Ovary (tissue), 9 donors: ENCODE data around the gene SORBS1. TPM values are rescaled to one million over a fixed set of nuclear protein-coding genes. Genes with fewer than 3 reads are reported as not detected.
"Not testable (repeated sequence)": the region's sequence is repeated elsewhere in the genome, so short reads cannot be mapped to it uniquely, and the experiment has no call there.

Source experiments
- DNase-seq, 5 donors: peaks; one replicate each; pipeline ENCODE4 v3.0.0-alpha.2; 2019 to 2020
- H3K27ac ChIP-seq, 2 donors: fragments of 200-600 bp; one replicate each; pipeline versions ENCODE4 v1.5.1 to v1.8.0; 2019 to 2022
- H3K27me3 ChIP-seq: fragments of 200-600 bp; one replicate; pipeline ENCODE4 v1.8.0; 2022
- H3K36me3 ChIP-seq: fragments of 200-600 bp; sonication (generic); one replicate; pipeline ENCODE4 v1.5.1; 2019
- H3K4me1 ChIP-seq: one replicate; pipeline ENCODE4 v1.8.1; 2013; ENCODE audit warnings: mild to moderate bottlenecking, moderate library complexity; ENCODE audit not compliant: insufficient read depth
- H3K4me3 ChIP-seq: fragments of 200-600 bp; sonication (generic); one replicate; pipeline ENCODE4 v1.5.1; 2017
- H3K9me3 ChIP-seq, 2 donors: fragments of 200-600 bp in 1 of 2; sonication (generic) in 1 of 2; one replicate each; pipeline versions ENCODE4 v1.5.1 to v1.8.1; 2013 to 2019; ENCODE audit warnings: mild to moderate bottlenecking in 1 of 2, moderate library complexity in 1 of 2
- EP300 ChIP-seq: sonication (generic); formaldehyde crosslinking; IDR thresholded peaks from one replicate; pipeline ENCODE4 v1.6.1; 2017; ENCODE audit warnings: antibody characterized with exemption
- POLR2A ChIP-seq: fragments of 450-650 bp; IDR thresholded peaks from one replicate; pipeline ENCODE4 v1.6.1; 2017; ENCODE audit warnings: antibody characterized with exemption, mild to moderate bottlenecking, moderate library complexity
- WGBS, 3 donors: extraction: QIAGEN DNeasy Blood & Tissue Kit in 1 of 3; methylation state at CpG; one replicate each; pipeline versions ENCODE4 v1.1.5 to v1.1.7; 2013 to 2017; 5-methylcytosine and 5-hydroxymethylcytosine counted together
- intact Hi-C, 4 donors: fragments of 100-400 bp; cut with DNase I; formaldehyde crosslinking; loops; one replicate each; pipeline versions ENCODE4 v1.11.0 to v1.15.1; 2022 to 2023
- polyA plus RNA-seq, 2 donors: library from polyadenylated mRNA; stranded (reverse); fragments of 200-250 nt in 1 of 2; fragments of 350-450 nt in 1 of 2; fragmentation: Illumina TruSeq in 1 of 2; extraction: RNeasy Lipid Tissue Mini Kit (QIAGEN cat#74804) in 1 of 2; gene quantifications; one replicate each; pipeline ENCODE4 v1.2.3, GENCODE V29; 2013 to 2014
- total RNA-seq, 7 donors: library from RNA; depleted of rRNA in 2 of 7; stranded (reverse); fragments of >200 nt in 2 of 7; fragmentation: NEBNext Ultra II Directional in 3 of 7; extraction: Animal tissue kit (Norgen Biotek cat#: 25700) in 3 of 7; gene quantifications; one replicate each; pipeline versions ENCODE4 v1.1.0 to v1.2.4, GENCODE V29; 2016 to 2023
- TF ChIP-seq, protein P1 (sequence below), 3 donors: fragments of 450-650 bp in 2 of 3; fragments of 200-600 bp in 1 of 3; IDR thresholded peaks; one replicate each; pipeline versions ENCODE4 v1.5.1 to v1.8.0; 2016 to 2022; ENCODE audit warnings: antibody characterized with exemption in 3 of 3, mild to moderate bottlenecking in 1 of 3
- donor health status: DM: no; HTN: no; CAD: no; lungs with moderate emphysema.
- donor health status: DM: no; HTN: no; CAD: no.
- donor health status: Bipolar disorder and iron deficiency.
- donor health status: DM: yes; HTN: yes; CAD: no.
- donor health status: DM: no; HTN: no; CAD: no.
- donor health status: DM: yes; HTN: yes; CAD: no.

Gene SORBS1
- total and polyA plus RNA-seq, 9 donors, result 10.7 to 156 (median 20.0) TPM

DNA sequence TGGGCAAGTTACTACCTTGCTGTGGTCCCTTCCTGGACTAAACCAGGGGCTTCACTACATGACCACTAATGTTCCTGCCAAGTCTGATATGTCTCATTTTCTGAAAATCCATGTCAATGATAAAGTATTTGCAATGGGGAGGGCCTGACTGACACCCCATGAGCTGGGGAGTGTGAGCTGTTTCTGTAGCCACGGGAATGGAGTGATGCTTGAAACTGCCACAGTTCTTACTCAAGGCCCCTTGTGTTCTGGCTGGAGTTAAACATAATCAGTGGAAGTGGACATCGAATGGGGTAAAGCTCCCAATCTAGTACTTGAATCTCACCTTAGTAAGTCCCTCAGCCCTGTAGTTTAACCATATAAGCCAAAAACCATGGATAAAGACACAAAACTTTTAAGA, 208.5 kb downstream of the SORBS1 start:
- Histone ChIP-seq H3K27me3 (no peaks in the 10 kb centered on the region), H3K4me3 (no peak overlapping the region), H3K27ac (no peak overlapping the region), H3K36me3 (no peaks in the 10 kb centered on the region), H3K4me1 (no peaks in the 10 kb centered on the region), H3K9me3 (no peaks in the 10 kb centered on the region)
- intact Hi-C loops, result no loop called here
- WGBS, 3 donors, result 89 to 93% (median 92%) methylated on average over 2 of the region's 2 CpGs
- no peak for TF ChIP-seq POLR2A
- TF ChIP-seq, protein P1, sequence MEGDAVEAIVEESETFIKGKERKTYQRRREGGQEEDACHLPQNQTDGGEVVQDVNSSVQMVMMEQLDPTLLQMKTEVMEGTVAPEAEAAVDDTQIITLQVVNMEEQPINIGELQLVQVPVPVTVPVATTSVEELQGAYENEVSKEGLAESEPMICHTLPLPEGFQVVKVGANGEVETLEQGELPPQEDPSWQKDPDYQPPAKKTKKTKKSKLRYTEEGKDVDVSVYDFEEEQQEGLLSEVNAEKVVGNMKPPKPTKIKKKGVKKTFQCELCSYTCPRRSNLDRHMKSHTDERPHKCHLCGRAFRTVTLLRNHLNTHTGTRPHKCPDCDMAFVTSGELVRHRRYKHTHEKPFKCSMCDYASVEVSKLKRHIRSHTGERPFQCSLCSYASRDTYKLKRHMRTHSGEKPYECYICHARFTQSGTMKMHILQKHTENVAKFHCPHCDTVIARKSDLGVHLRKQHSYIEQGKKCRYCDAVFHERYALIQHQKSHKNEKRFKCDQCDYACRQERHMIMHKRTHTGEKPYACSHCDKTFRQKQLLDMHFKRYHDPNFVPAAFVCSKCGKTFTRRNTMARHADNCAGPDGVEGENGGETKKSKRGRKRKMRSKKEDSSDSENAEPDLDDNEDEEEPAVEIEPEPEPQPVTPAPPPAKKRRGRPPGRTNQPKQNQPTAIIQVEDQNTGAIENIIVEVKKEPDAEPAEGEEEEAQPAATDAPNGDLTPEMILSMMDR (IDR thresholded peaks at IDR 0.05), result no peak
- TF ChIP-seq EP300, result no peak
- no peak for DNase-seq

DNA sequence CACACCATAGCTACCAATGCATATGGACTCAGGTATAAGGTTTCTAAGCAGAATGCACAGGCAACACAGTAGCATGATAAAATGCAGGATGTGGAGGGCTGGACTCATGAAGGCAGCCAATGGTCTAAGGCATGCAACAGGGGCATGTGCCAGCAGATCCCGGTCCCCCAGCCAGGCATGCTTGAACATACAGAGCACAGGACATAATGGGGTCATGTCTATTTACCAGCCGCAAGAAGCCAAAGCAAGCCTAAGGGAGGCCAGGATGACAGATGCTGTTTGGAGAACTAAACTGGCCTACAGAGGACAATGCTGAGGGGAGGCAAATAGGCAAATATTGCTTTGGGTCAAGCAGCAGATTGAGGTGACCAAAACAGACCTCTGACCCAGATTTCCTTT, 210.3 kb downstream of the SORBS1 start:
- intact Hi-C loops, result no loop called here
- no peak overlapping the region for H3K27ac ChIP-seq
- no peak for DNase-seq
- WGBS, 3 donors, result 71 to 88% (median 84%) methylated on average over 2 of the region's 2 CpGs
- H3K36me3 ChIP-seq, result no peaks in the 10 kb centered on the region
- no peaks in the 10 kb centered on the region for H3K9me3 ChIP-seq
- H3K27me3 ChIP-seq, result no peaks in the 10 kb centered on the region
- H3K4me1 ChIP-seq, result no peaks in the 10 kb centered on the region
- no peak overlapping the region for H3K4me3 ChIP-seq
- TF ChIP-seq POLR2A (no peak), EP300 (no peak)
- TF ChIP-seq, protein P1 (IDR thresholded peaks at IDR 0.05), result no peak

DNA sequence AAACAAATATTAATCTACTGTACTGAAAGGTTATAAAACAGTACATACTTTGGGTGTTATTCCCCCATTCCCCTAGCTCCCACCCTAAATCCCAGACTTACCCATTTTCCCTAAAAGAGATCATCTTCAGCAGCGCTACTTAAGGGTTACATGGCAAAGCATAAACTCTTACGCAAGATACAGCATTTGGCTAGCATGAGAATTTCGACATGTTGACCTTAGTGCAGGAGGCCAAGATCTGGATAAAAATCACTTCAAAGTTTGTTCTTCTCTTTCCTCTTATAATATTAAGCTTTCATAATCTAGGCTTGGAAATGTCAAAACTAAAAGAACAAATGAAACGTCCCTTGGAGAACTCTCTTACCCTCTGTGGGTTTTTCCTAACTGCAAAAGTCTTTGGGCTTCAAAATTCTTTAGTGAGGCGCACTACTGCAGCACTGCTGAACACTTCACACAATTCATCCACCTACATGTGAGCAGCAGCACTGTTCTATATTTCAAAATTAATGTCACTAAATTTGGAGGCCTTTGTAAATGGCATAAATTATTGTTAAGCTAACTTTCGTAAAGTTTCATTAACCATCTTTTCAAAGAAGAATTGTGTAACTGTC, 210.8 kb downstream of the SORBS1 start:
- H3K36me3 ChIP-seq, result no peaks in the 10 kb centered on the region
- no peaks in the 10 kb centered on the region for H3K9me3 ChIP-seq
- no peak for DNase-seq
- H3K27me3 ChIP-seq, result no peaks in the 10 kb centered on the region
- H3K4me1 ChIP-seq, result no peaks in the 10 kb centered on the region
- no peak for TF ChIP-seq POLR2A
- TF ChIP-seq, protein P1 (IDR thresholded peaks at IDR 0.05), result no peak
- no peak for TF ChIP-seq EP300
- no peak overlapping the region for H3K4me3 ChIP-seq
- 65 to 75% (median 69%) methylated on average over 6 of the region's 6 CpGs for WGBS, 3 donors
- H3K27ac ChIP-seq, result no peak overlapping the region
- intact Hi-C loops, result no loop called here

DNA sequence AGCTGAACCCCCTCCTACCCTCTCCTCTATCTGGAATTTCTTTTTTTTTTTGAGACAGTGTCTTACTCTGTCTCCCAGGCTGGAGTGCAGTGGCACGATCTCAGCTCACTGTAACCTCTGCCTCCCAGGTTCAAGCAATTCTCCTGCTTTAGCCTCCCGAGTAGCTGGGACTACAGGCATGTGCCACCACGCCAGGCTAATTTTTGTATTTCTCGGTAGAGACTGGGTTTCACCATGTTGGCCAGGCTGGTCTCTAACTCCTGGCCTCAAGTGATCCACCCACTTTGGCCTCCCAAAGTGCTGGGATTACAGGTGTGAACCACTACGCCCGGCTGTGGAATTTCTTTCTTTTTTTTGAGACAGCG, 213.8 kb downstream of the SORBS1 start:
- H3K9me3 ChIP-seq, H3K36me3 ChIP-seq, DNase-seq, H3K4me3 ChIP-seq, H3K27me3 ChIP-seq, H3K27ac ChIP-seq, intact Hi-C loops, H3K4me1 ChIP-seq: not testable (repeated sequence)
- 90 to 93% (median 92%) methylated on average over 7 of the region's 7 CpGs for WGBS, 3 donors

DNA sequence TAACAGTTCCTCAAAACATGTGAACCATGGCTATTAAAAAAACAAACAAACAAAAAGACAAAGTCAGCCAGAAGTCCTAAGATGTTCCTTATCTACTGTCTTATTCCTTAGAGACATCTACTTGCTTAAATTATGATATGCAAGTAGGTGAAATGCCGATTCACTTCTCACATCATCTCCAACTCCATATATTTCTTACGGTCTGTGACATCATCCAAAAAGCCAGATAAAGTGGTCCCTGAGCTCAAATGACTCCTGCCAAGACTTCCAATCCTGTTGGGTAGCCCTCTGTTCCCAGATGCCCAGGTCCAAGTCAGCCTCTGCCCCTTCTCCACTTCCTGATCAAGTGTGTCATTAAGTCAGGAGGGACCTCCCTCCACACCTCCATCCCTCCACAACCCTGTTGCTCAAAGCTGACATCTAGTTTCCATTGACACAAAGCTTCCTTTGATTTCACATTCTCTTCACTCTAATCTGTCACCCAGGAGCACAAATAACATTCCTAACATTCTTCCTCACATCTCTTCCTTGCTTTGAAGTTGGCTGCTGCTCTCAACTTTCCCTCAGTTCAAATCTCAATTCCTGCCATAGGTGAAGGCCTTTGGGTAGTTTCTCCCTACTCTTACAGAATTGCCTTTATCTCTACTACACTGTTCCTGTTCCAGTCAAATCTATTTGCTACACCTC, 214.3 kb downstream of the SORBS1 start:
- H3K27ac ChIP-seq, result no peak overlapping the region
- no peak overlapping the region for H3K4me3 ChIP-seq
- no peaks in the 10 kb centered on the region for H3K4me1 ChIP-seq
- no peaks in the 10 kb centered on the region for H3K9me3 ChIP-seq
- no peaks in the 10 kb centered on the region for H3K36me3 ChIP-seq
- H3K27me3 ChIP-seq, result no peaks in the 10 kb centered on the region
- intact Hi-C loops, result no loop called here
- TF ChIP-seq POLR2A (no peak), EP300 (no peak)
- TF ChIP-seq, protein P1 (IDR thresholded peaks at IDR 0.05), result no peak
- WGBS, 3 donors, result 78 to 86% (median 84%) methylated on average over 2 of the region's 2 CpGs
- DNase-seq, result no peak
